Testis (tissue), 3 donors: ENCODE results near the gene OTOG. TPM values are rescaled to one million over a fixed set of nuclear protein-coding genes. Genes with fewer than 3 reads are reported as not detected.

Experiments
- DNase-seq: peaks from one replicate; pipeline ENCODE4 v3.0.0-alpha.2; 2019
- H3K27ac ChIP-seq, 2 donors: fragments of 200-600 bp; sonication (generic); one replicate each; pipeline ENCODE4 v1.5.1; 2019
- H3K27me3 ChIP-seq: fragments of 200-600 bp; sonication (generic); one replicate; pipeline ENCODE4 v1.5.1; 2019
- H3K36me3 ChIP-seq: fragments of 200-600 bp; sonication (generic); one replicate; pipeline ENCODE4 v1.5.1; 2017; ENCODE audit warnings: low read depth; ENCODE audit errors: missing control alignments
- H3K4me1 ChIP-seq: fragments of 200-600 bp; sonication (generic); one replicate; pipeline ENCODE4 v1.5.1; 2019
- H3K4me3 ChIP-seq, 2 donors: fragments of 200-600 bp; sonication (generic); one replicate each; pipeline ENCODE4 v1.5.1; 2017 to 2019
- H3K9me3 ChIP-seq: fragments of 200-600 bp; sonication (generic); one replicate; pipeline ENCODE4 v1.5.1; 2017
- CTCF ChIP-seq, 3 experiments: fragments of 450-650 bp in 2 of 3; fragments of 200-600 bp in 1 of 3; sonication (generic) in 1 of 3; IDR thresholded peaks; one replicate each; pipeline ENCODE4 v1.5.1; 2016 to 2019; ENCODE audit warnings: antibody characterized with exemption in 3 of 3, mild to moderate bottlenecking in 2 of 3, moderate library complexity in 1 of 3
- POLR2A ChIP-seq: fragments of 450-650 bp; IDR thresholded peaks from one replicate; pipeline ENCODE4 v1.6.1; 2017; ENCODE audit warnings: antibody characterized with exemption, mild to moderate bottlenecking, moderate library complexity
- WGBS, 2 donors: methylation state at CpG; one replicate each; pipeline ENCODE4 v1.1.5; 2018; 5-methylcytosine and 5-hydroxymethylcytosine counted together
- intact Hi-C: fragments of 100-400 bp; cut with DNase I; formaldehyde crosslinking; loops from one replicate; pipeline ENCODE4 v1.15.1; 2023; ENCODE audit warnings: low total_unique reads
- polyA plus RNA-seq: library from polyadenylated mRNA; stranded (reverse); fragments of 350-450 nt; fragmentation: Illumina TruSeq; extraction: RNeasy Lipid Tissue Mini Kit (QIAGEN cat#74804); gene quantifications from one replicate; pipeline ENCODE4 v1.2.3, GENCODE V29; 2014; ENCODE audit warnings: low read depth, low replicate concordance; ENCODE audit not compliant: insufficient read depth
- total RNA-seq, 2 donors: library from RNA; depleted of rRNA; stranded (reverse); fragments of >200 nt; gene quantifications; one replicate each; pipeline ENCODE4 v1.2.3, GENCODE V29; 2016

The OTOG gene
- total and polyA plus RNA-seq, 3 donors from 2014 or later: 2.2 to 4.2 (median 2.9) TPM

- Histone ChIP-seq H3K9me3 (no peaks in the 10 kb centered on the region), H3K36me3 (no peaks in the 10 kb centered on the region), H3K27me3 (no peaks in the 10 kb centered on the region), H3K4me3 (no peak overlapping the region), H3K27ac (no peak overlapping the region), H3K4me1 (no peaks in the 10 kb centered on the region)
- TF ChIP-seq POLR2A: no peak
- TF ChIP-seq CTCF (IDR thresholded peaks at IDR 0.05): no peak
- 60 to 68% methylated on average over 4 of the region's 4 CpGs for WGBS, 2 donors
- intact Hi-C loops: no loop called here
- no peak for DNase-seq
Measured at GRCh38 chr11:17541330-17541885, 5.7 kb upstream of the OTOG start.

DNA sequence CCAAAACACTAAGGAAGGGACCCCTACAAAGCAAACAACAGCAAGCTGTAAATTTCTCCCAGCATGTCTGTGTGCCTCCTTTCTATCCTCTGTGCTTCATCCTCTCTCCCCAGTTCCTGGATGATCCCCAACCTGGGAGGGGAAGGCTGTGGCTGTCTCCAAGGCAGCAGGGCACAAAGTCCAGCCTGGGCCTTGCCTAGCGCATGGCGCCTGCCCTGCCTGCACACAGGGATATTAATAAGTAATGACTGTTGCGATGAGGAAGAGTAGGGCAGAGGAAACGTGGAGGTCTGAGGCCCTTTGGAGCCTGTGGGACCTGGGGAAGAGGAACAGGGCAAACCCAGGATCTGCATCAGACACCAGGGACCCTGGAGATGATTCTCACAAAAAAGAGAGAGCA lies 4.8 kb upstream of the OTOG start:
- 87 to 93% methylated on average over 4 of the region's 4 CpGs for WGBS, 2 donors
- no peak overlapping the region for H3K27ac ChIP-seq
- intact Hi-C loops: no loop called here
- no peaks in the 10 kb centered on the region for H3K27me3 ChIP-seq
- DNase-seq: no peak
- no peaks in the 10 kb centered on the region for H3K9me3 ChIP-seq
- TF ChIP-seq POLR2A (no peak), CTCF (IDR thresholded peaks at IDR 0.05) (no peak)
- H3K4me3 ChIP-seq: no peak overlapping the region
- no peaks in the 10 kb centered on the region for H3K4me1 ChIP-seq
- H3K36me3 ChIP-seq: no peaks in the 10 kb centered on the region

GRCh38 chr11:17543041-17543440 lies 4.0 kb upstream of the OTOG start:
- Histone ChIP-seq H3K27me3 (no peaks in the 10 kb centered on the region), H3K4me1 (no peaks in the 10 kb centered on the region), H3K27ac (no peak overlapping the region), H3K4me3 (no peak overlapping the region), H3K9me3 (no peaks in the 10 kb centered on the region), H3K36me3 (no peaks in the 10 kb centered on the region)
- WGBS, 2 donors: 83 to 90% methylated on average over 2 of the region's 2 CpGs
- DNase-seq: no peak
- intact Hi-C loops: no loop called here
- TF ChIP-seq POLR2A (no peak), CTCF (IDR thresholded peaks at IDR 0.05) (no peak)

DNA sequence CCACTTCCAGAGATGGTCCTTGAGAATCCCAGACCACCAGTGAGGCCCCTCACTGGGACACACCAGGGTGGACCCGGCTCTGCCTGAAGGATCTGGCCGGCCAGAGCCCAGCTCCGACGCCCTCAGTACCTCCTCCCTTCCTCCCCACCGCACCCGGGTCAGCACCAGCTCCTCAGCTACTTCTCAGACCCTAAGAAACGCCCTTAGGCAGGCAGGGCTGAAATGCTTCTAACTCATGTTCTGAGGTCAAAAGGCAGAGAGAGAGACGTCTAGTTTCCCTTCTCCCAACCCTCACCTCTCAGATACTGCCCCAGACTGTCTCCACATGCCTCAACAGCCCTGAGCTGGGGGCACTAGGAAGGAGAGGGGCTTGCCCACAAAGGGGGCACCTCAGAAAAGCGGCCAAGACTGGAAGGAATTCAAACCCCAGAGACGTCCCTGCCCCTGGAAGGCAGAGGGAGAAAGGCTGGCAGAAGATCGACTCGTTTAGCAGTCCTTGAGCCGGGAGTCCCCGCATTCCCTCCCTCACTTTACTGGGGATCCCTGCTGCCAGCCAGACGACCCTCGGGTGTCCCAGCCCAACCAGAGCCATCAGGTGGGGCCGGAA lies 3.4 kb upstream of the OTOG start:
- H3K27me3 ChIP-seq: no peaks in the 10 kb centered on the region
- H3K36me3 ChIP-seq: no peaks in the 10 kb centered on the region
- H3K9me3 ChIP-seq: no peaks in the 10 kb centered on the region
- no peaks in the 10 kb centered on the region for H3K4me1 ChIP-seq
- 23 to 37% methylated on average over 17 of the region's 17 CpGs for WGBS, 2 donors
- H3K27ac ChIP-seq: no peak overlapping the region
- TF ChIP-seq POLR2A (no peak), CTCF (IDR thresholded peaks at IDR 0.05) (no peak)
- peak overlapping the region; percentile 10 to 47 for H3K4me3 ChIP-seq
- intact Hi-C loops: no loop called here
- no peak for DNase-seq

- no peaks in the 10 kb centered on the region for H3K4me1 ChIP-seq
- WGBS, 2 donors: 7% methylated on average over 30 to 32 of the region's 32 CpGs
- peak; percentile 49 for DNase-seq
- no peaks in the 10 kb centered on the region for H3K27me3 ChIP-seq
- intact Hi-C loops: no loop called here
- H3K9me3 ChIP-seq: no peaks in the 10 kb centered on the region
- TF ChIP-seq POLR2A (no peak), CTCF (IDR thresholded peaks at IDR 0.05) (no peak)
- peak within 1 kb of the TSS; percentile 10 to 47 for H3K4me3 ChIP-seq
- no peaks in the 10 kb centered on the region for H3K36me3 ChIP-seq
- H3K27ac ChIP-seq: no peak within 1 kb of the TSS
Measured at GRCh38 chr11:17544181-17544622, 2.9 kb upstream of the OTOG start, which contains the start of gene USH1C. Gene USH1C, minus strand, starts transcription at chr11:17544416. Its CDS starts 109 bp downstream, at chr11:17544307.
